HepG2 (cell line): ENCODE data around the gene BTBD1. TPM values are rescaled to one million over a fixed set of nuclear protein-coding genes. Genes with fewer than 3 reads are reported as not detected.

Experiments used
- ATAC-seq: fragments of 200-7000 bp; cut with Tn5 transposase; 3 replicates; pipeline ENCODE4 v1.9.1; 2020; ENCODE audit warnings: mild to moderate bottlenecking, moderate library complexity
- BruUV-seq: library from RNA; stranded (reverse); fragments of 400-500 nt; replicated peaks from 2 replicates; lab custom pipeline; 2021; lab: Mats Ljungman, UMichigan
- CTCF ChIA-PET: fragments of 300-600 bp; formaldehyde crosslinking; extraction: SDS; loops from one replicate; lab custom pipeline; 2021; ENCODE audit warnings: low total read pairs, inconsistent platforms, low intra/inter-chr PET ratio; lab: Yijun Ruan, JAX
- POLR2A ChIA-PET: fragments of 350-600 bp; sonication (Branson Sonifier 250); formaldehyde crosslinking; loops from one replicate; lab custom pipeline; 2020; ENCODE audit warnings: antibody characterized with exemption, inconsistent platforms; lab: Yijun Ruan, JAX
- DNase-seq: peaks from one replicate; pipeline ENCODE4 v3.0.0-alpha.2; 2015; ENCODE audit warnings: low spot score
- FAIRE-seq: peaks from 3 replicates; lab custom pipeline; 2011; peaks lifted over from hg19 to GRCh38; lab: Jason Lieb, UNC
- H2AFZ ChIP-seq: one replicate; pipeline ENCODE4 v1.6.1; 2011; ENCODE audit warnings: low read length, inconsistent platforms
- H3K27ac ChIP-seq: fragments of 300-600 bp; 3 replicates; pipeline ENCODE4 v1.8.0; 2011; ENCODE audit warnings: mixed run types, mild to moderate bottlenecking, mixed read lengths, low read length, inconsistent platforms; ENCODE audit not compliant: insufficient read depth; ENCODE audit errors: extremely low read length
- H3K27me3 ChIP-seq, 2 experiments: fragments of 200-600 bp in 1 of 2; 2 replicates in 1 of 2; 3 replicates in 1 of 2; pipeline versions ENCODE4 v1.6.0 to v1.8.0; 2011; ENCODE audit warnings: low read length in 2 of 2, mild to moderate bottlenecking in 2 of 2, moderate library complexity in 2 of 2, inconsistent platforms in 1 of 2; ENCODE audit not compliant: insufficient read depth in 2 of 2, control insufficient read depth in 1 of 2
- H3K36me3 ChIP-seq, 2 experiments: fragments of 200-600 bp in 1 of 2; replicated peaks in 1 of 2; 2 replicates in 1 of 2; 3 replicates in 1 of 2; pipeline versions ENCODE4 v1.5.1 to v1.8.0; 2011; ENCODE audit warnings: low read length in 2 of 2, inconsistent platforms in 1 of 2; ENCODE audit not compliant: insufficient read depth in 2 of 2, control insufficient read depth in 1 of 2
- H3K4me1 ChIP-seq: 2 replicates; pipeline ENCODE4 v1.5.1; 2012; ENCODE audit warnings: low read length, inconsistent platforms; ENCODE audit not compliant: insufficient read depth
- H3K4me2 ChIP-seq: 2 replicates; pipeline ENCODE4 v1.6.0; 2011; ENCODE audit warnings: low read depth, low read length, inconsistent platforms
- H3K4me3 ChIP-seq, 3 experiments: fragments of 200-600 bp in 1 of 3; sonication (generic), shearing (Covaris generic) in 1 of 3; replicated peaks in 1 of 3; 2 replicates each; pipeline ENCODE4 v1.5.1; 2011 to 2016; ENCODE audit warnings: low read length in 3 of 3, inconsistent platforms in 2 of 3, low read depth in 2 of 3, mild to moderate bottlenecking in 2 of 3, control low read depth in 1 of 3, mixed read lengths in 1 of 3; ENCODE audit not compliant: insufficient read depth in 1 of 3
- H3K79me2 ChIP-seq: one replicate; pipeline ENCODE4 v1.6.1; 2011; ENCODE audit warnings: low read length, inconsistent platforms; ENCODE audit not compliant: insufficient read depth
- H3K9ac ChIP-seq: 2 replicates; pipeline ENCODE4 v1.6.0; 2011; ENCODE audit warnings: mild to moderate bottlenecking, low read depth, low read length, inconsistent platforms; ENCODE audit not compliant: insufficient read depth
- H3K9me3 ChIP-seq: 2 replicates; pipeline ENCODE4 v1.5.1; 2012; ENCODE audit warnings: mild to moderate bottlenecking, low read length
- H4K20me1 ChIP-seq: 2 replicates; pipeline ENCODE4 v1.6.0; 2011; ENCODE audit warnings: inconsistent platforms, mild to moderate bottlenecking, low read length, moderate library complexity; ENCODE audit not compliant: insufficient read depth
- ATF1 ChIP-seq: IDR thresholded peaks from 2 replicates; pipeline ENCODE4 v1.6.1; 2016; ENCODE audit warnings: mild to moderate bottlenecking, control low read depth
- ATF7 ChIP-seq, 2 experiments: fragments of 450-650 bp in 1 of 2; sonication (generic) in 1 of 2; formaldehyde crosslinking in 1 of 2; IDR thresholded peaks; 2 replicates each; pipeline versions ENCODE4 v1.4.0 to v1.6.1; 2016 to 2020; ENCODE audit warnings: antibody characterized with exemption in 1 of 2, mild to moderate bottlenecking in 1 of 2, missing genetic modification reagents in 1 of 2
- ERF ChIP-seq: IDR thresholded peaks from 2 replicates; pipeline ENCODE4 v1.6.1; 2018; ENCODE audit warnings: missing biosample characterization, missing genetic modification reagents
- HES4 ChIP-seq: sonication (generic); formaldehyde crosslinking; IDR thresholded peaks from 2 replicates; pipeline ENCODE4 v1.9.0; 2021; ENCODE audit warnings: mild to moderate bottlenecking, missing genetic modification reagents, borderline replicate concordance
- HNRNPL ChIP-seq: fragments of 200-400 bp; formaldehyde crosslinking; IDR thresholded peaks from 2 replicates; pipeline ENCODE4 v1.6.1; 2017; ENCODE audit warnings: mild to moderate bottlenecking, low read depth, low read length
- ZBTB34 ChIP-seq: sonication (generic); formaldehyde crosslinking; IDR thresholded peaks from 2 replicates; pipeline ENCODE4 v1.8.0; 2022; ENCODE audit warnings: mild to moderate bottlenecking, missing genetic modification reagents
- ZNF180 ChIP-seq: sonication (generic); formaldehyde crosslinking; IDR thresholded peaks from 2 replicates; pipeline ENCODE4 v1.4.0; 2020; ENCODE audit warnings: low read depth, missing genetic modification reagents, borderline replicate concordance
- ZNF704 ChIP-seq: sonication (generic); formaldehyde crosslinking; IDR thresholded peaks from 2 replicates; pipeline ENCODE4 v1.8.1; 2023; ENCODE audit warnings: mild to moderate bottlenecking, inconsistent platforms, moderate library complexity, missing genetic modification reagents, borderline replicate concordance
- ZNF761 ChIP-seq: sonication (generic); formaldehyde crosslinking; conservative IDR thresholded peaks from 2 replicates; pipeline ENCODE4 v1.4.0; 2020; ENCODE audit warnings: mild to moderate bottlenecking, missing genetic modification reagents
- WGBS: methylation state at CpG from one replicate; pipeline ENCODE4 v1.1.6; 2017; ENCODE audit warnings: low lambda C conversion rate; 5-methylcytosine and 5-hydroxymethylcytosine counted together
- in situ Hi-C: cut with HindIII; loops from 2 replicates; pipeline ENCODE4 v1.10.0; 2017; ENCODE audit warnings: low pct_unique_long_range_greater_than_20kb; ENCODE audit not compliant: extremely low pct_ligation_motif_present
- intact Hi-C: fragments of 100-400 bp; cut with micrococcal nuclease; formaldehyde crosslinking; loops from one replicate; pipeline ENCODE4 v1.10.0; 2022; ENCODE audit not compliant: unreplicated experiment
- polyA plus RNA-seq, 8 experiments: library from polyadenylated mRNA; depleted of rRNA in 3 of 8; stranded (reverse) in 7 of 8; unstranded in 1 of 8; fragments of >200 nt; fragmentation: Illumina TruSeq in 4 of 8; extraction: Trizol in 4 of 8; gene quantifications; 2 replicates each; pipeline versions ENCODE4 v1.2.1 to v1.2.3, GENCODE V29; 2011 to 2016; ENCODE audit warnings: low read depth in 4 of 8, missing spikeins in 1 of 8, mixed read lengths in 1 of 8; ENCODE audit not compliant: insufficient read depth in 1 of 8
- total RNA-seq, 5 experiments: library from RNA; depleted of rRNA; stranded (reverse); fragments of >200 nt; fragmentation: Illumina TruSeq; extraction: Trizol; gene quantifications; 2 replicates each; pipeline ENCODE4 v1.2.3, GENCODE V29; 2016; ENCODE audit warnings: low read depth in 1 of 5
- TF ChIP-seq, protein P1 (sequence below): fragments of 450-650 bp; IDR thresholded peaks from 2 replicates; pipeline ENCODE4 v1.6.1; 2017
- TF ChIP-seq, protein P2 (sequence below): sonication (generic); formaldehyde crosslinking; IDR thresholded peaks from 2 replicates; pipeline ENCODE4 v1.5.0; 2020; ENCODE audit warnings: missing genetic modification reagents

Gene BTBD1
- total and polyA plus RNA-seq, 2 of the 13 experiments (the other 11 are each of a cell fraction or from before 2014, with no cell fraction given): 32.1 to 53.9 TPM

GRCh38 chr15:83114856-83115255 lies 47.8 kb upstream of the BTBD1 start:
- Histone ChIP-seq H3K4me1 (no peaks in the 10 kb centered on the region), H3K36me3 (no peaks in the 10 kb centered on the region), H3K27ac (no peak overlapping the region), H3K4me2 (no peak overlapping the region), H3K79me2 (no peaks in the 10 kb centered on the region), H3K27me3 (peaks cover 2 to 47% of the 10 kb centered on the region in 2 experiments; a peak in 3 of 5 replicates), H3K9ac (no peak overlapping the region)
- BruUV-seq: no TSS peak
- intact Hi-C loops: no loop called here
- CTCF ChIA-PET: no interaction called here
- TF ChIP-seq ATF7 (IDR thresholded peaks at IDR 0.05) (no peak), ATF7 (CRISPR knock-in tag; IDR thresholded peaks at IDR 0.05) (no peak), HNRNPL (no peak)
- TF ChIP-seq, all 625 proteins: peak for 0
- Histone ChIP-seq H3K9me3 (no peaks in the 10 kb centered on the region), H2AFZ (no peak overlapping the region), H3K4me3 (no peak overlapping the region), H4K20me1 (no peaks in the 10 kb centered on the region)
- WGBS: 22% methylated on average over 6 of the region's 6 CpGs
- no peak for FAIRE-seq
- no peak for DNase-seq
- POLR2A ChIA-PET: no interaction called here
- no peak for ATAC-seq
- in situ Hi-C loops: no loop called here

DNA sequence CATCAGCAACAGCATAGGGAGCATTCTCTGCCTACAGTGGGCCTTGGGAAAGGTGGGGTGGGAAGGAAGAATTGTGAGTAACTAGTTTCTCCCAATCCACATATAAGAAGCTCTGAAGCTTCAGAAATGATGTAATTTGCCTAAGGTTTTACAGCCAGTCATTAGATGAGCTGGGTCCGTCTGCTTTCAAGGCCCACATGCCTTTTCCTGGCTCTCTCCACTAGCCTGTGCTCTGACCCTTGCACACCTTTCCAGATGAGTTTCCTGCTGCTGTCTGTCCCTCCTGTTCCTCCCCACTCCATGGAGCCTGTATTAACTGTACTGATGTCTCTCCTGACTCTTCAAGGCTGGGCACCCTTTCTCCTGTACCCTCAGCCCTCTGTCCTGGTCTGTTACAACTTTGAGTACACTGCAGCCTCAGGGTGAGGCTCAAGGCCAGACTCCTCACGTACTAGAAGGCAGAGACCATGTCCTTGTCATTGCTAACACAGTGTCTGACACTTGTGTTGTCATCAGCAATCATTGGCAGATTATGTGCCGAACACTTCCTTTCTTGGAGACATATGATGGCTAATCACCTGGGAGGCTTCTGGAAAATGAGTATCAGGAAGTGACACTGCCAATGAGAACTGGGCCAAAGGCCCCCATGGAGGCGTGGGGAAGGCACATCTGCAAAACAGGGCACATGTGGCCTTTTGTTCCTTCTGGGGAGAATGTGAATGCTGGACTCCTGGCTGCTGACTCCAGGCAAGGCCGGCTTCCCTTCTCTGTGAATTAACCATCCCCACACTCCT lies 47.0 kb upstream of the BTBD1 start:
- ChIA-PET POLR2A (no interaction called here), CTCF (no interaction called here)
- no peak for DNase-seq
- H3K27ac ChIP-seq: no peak overlapping the region
- H4K20me1 ChIP-seq: no peaks in the 10 kb centered on the region
- no peak overlapping the region for H2AFZ ChIP-seq
- H3K4me3 ChIP-seq: no peak overlapping the region
- in situ Hi-C loops (no loop called here), intact Hi-C loops (no loop called here)
- no peak overlapping the region for H3K4me2 ChIP-seq
- H3K79me2 ChIP-seq: no peaks in the 10 kb centered on the region
- H3K9ac ChIP-seq: no peak overlapping the region
- no TSS peak for BruUV-seq
- H3K4me1 ChIP-seq: no peaks in the 10 kb centered on the region
- no peak for FAIRE-seq
- H3K9me3 ChIP-seq: no peaks in the 10 kb centered on the region
- no peak for ATAC-seq
- H3K27me3 ChIP-seq: peaks cover 2 to 47% of the 10 kb centered on the region in 2 experiments; a peak in 3 of 5 replicates
- no peaks in the 10 kb centered on the region for H3K36me3 ChIP-seq
- WGBS: 26% methylated on average over 4 of the region's 5 CpGs
- no peak for TF ChIP-seq ERF (CRISPR knock-in tag)
- TF ChIP-seq ZNF761 (CRISPR knock-in tag): no peak
- no peak for TF ChIP-seq ATF1 (CRISPR knock-in tag)
- TF ChIP-seq, protein P1, sequence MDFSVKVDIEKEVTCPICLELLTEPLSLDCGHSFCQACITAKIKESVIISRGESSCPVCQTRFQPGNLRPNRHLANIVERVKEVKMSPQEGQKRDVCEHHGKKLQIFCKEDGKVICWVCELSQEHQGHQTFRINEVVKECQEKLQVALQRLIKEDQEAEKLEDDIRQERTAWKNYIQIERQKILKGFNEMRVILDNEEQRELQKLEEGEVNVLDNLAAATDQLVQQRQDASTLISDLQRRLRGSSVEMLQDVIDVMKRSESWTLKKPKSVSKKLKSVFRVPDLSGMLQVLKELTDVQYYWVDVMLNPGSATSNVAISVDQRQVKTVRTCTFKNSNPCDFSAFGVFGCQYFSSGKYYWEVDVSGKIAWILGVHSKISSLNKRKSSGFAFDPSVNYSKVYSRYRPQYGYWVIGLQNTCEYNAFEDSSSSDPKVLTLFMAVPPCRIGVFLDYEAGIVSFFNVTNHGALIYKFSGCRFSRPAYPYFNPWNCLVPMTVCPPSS: no peak
- no peak for TF ChIP-seq ZBTB34 (CRISPR knock-in tag)
- TF ChIP-seq, protein P2, sequence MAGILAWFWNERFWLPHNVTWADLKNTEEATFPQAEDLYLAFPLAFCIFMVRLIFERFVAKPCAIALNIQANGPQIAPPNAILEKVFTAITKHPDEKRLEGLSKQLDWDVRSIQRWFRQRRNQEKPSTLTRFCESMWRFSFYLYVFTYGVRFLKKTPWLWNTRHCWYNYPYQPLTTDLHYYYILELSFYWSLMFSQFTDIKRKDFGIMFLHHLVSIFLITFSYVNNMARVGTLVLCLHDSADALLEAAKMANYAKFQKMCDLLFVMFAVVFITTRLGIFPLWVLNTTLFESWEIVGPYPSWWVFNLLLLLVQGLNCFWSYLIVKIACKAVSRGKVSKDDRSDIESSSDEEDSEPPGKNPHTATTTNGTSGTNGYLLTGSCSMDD (CRISPR knock-in tag): no peak
- no peak for TF ChIP-seq ZNF180 (CRISPR knock-in tag)
- no peak for TF ChIP-seq ZNF704
- no peak for TF ChIP-seq HES4 (CRISPR knock-in tag)
